MM.1S (cell line): ENCODE measurements around the gene ATCAY.
"Not testable (repeated sequence)": the region's sequence is repeated elsewhere in the genome, so short reads cannot be mapped to it uniquely, and the experiment has no call there.

Experiments
- DNase-seq: peaks from one replicate; pipeline ENCODE4 v3.0.0-alpha.2; 2015
- H2AFZ ChIP-seq: fragments of 300-600 bp; sonication (generic); 2 replicates; pipeline ENCODE4 v1.6.0; 2016; ENCODE audit warnings: antibody characterized with exemption, low read length
- H3F3A ChIP-seq: fragments of 300-600 bp; sonication (generic); 2 replicates; pipeline ENCODE4 v1.6.1; 2016; ENCODE audit warnings: mild to moderate bottlenecking, antibody characterized with exemption, low read length, moderate library complexity, mixed read lengths; ENCODE audit not compliant: insufficient read depth
- H3K27ac ChIP-seq: fragments of 300-600 bp; sonication (generic); 2 replicates; pipeline ENCODE4 v1.5.1; 2016; ENCODE audit warnings: mild to moderate bottlenecking, low read length
- H3K27me3 ChIP-seq: fragments of 300-600 bp; sonication (generic); replicated peaks from 2 replicates; pipeline ENCODE4 v1.6.0; 2016; ENCODE audit warnings: low read length; ENCODE audit not compliant: insufficient read depth
- H3K36me3 ChIP-seq: fragments of 300-600 bp; sonication (generic); replicated peaks from 2 replicates; pipeline ENCODE4 v1.6.1; 2016; ENCODE audit warnings: mild to moderate bottlenecking, low read length, mixed read lengths; ENCODE audit not compliant: insufficient read depth
- H3K4me1 ChIP-seq: fragments of 300-600 bp; sonication (generic); 2 replicates; pipeline ENCODE4 v1.6.1; 2016; ENCODE audit warnings: low read length, mixed read lengths
- H3K4me2 ChIP-seq: fragments of 300-600 bp; sonication (generic); 2 replicates; pipeline ENCODE4 v1.6.0; 2016; ENCODE audit warnings: low read depth, low read length
- H3K4me3 ChIP-seq: fragments of 300-600 bp; sonication (generic); 2 replicates; pipeline ENCODE4 v1.5.1; 2016; ENCODE audit warnings: low read length, mixed read lengths
- H3K79me2 ChIP-seq: fragments of 300-600 bp; sonication (generic); 2 replicates; pipeline ENCODE4 v1.6.1; 2016; ENCODE audit warnings: mixed run types, low read length, mixed read lengths
- H3K9ac ChIP-seq: fragments of 300-600 bp; sonication (generic); 2 replicates; pipeline ENCODE4 v1.6.1; 2016; ENCODE audit warnings: low read length, mixed read lengths
- H3K9me2 ChIP-seq: fragments of 300-600 bp; sonication (generic); replicated peaks from 2 replicates; pipeline ENCODE4 v1.6.1; 2016; ENCODE audit warnings: mild to moderate bottlenecking, low read length, mixed read lengths; ENCODE audit not compliant: insufficient read depth
- H3K9me3 ChIP-seq: fragments of 300-600 bp; sonication (generic); replicated peaks from 2 replicates; pipeline ENCODE4 v1.6.1; 2016; ENCODE audit warnings: mild to moderate bottlenecking, low read length, mixed read lengths; ENCODE audit not compliant: insufficient read depth
- H4K20me1 ChIP-seq: fragments of 300-600 bp; sonication (generic); 2 replicates; pipeline ENCODE4 v1.6.1; 2016; ENCODE audit warnings: mild to moderate bottlenecking, low read length, moderate library complexity, mixed read lengths; ENCODE audit not compliant: insufficient read depth
- CTCF ChIP-seq: fragments of 300-600 bp; sonication (generic); IDR thresholded peaks from 2 replicates; pipeline ENCODE4 v1.5.1; 2016; ENCODE audit warnings: antibody characterized with exemption, low read length, mixed read lengths
- EZH2 ChIP-seq: fragments of 300-600 bp; sonication (generic); optimal IDR thresholded peaks from 2 replicates; pipeline ENCODE3; 2017; ENCODE audit warnings: low read depth, mild to moderate bottlenecking, antibody characterized with exemption, low read length, mixed read lengths
- EZH2phosphoT487 ChIP-seq: fragments of 300-600 bp; sonication (generic); IDR thresholded peaks from 2 replicates; pipeline ENCODE4 v1.6.1; 2018; ENCODE audit warnings: antibody characterized with exemption, low read length

ATCAY gene

GRCh38 chr19:3949997-3950859, 69.7 kb downstream of the ATCAY start:
- no peak overlapping the region for H3K4me3 ChIP-seq
- no peaks in the 10 kb centered on the region for H3F3A ChIP-seq
- H3K36me3 ChIP-seq: no peaks in the 10 kb centered on the region
- no peak overlapping the region for H2AFZ ChIP-seq
- peaks cover 68% of the 10 kb centered on the region for H3K27me3 ChIP-seq
- no peak for TF ChIP-seq EZH2phosphoT487
- TF ChIP-seq EZH2: no peak
- no peak for TF ChIP-seq CTCF
- H3K4me2 ChIP-seq: no peak overlapping the region
- peaks cover 3% of the 10 kb centered on the region; the same call in 1 of the 2 replicates for H4K20me1 ChIP-seq
- H3K9me3 ChIP-seq: no peaks in the 10 kb centered on the region
- H3K4me1 ChIP-seq: no peaks in the 10 kb centered on the region
- H3K9me2 ChIP-seq: no peaks in the 10 kb centered on the region
- DNase-seq: no peak
- no peaks in the 10 kb centered on the region for H3K79me2 ChIP-seq
- H3K27ac ChIP-seq: no peak overlapping the region
- H3K9ac ChIP-seq: no peak overlapping the region

DNA sequence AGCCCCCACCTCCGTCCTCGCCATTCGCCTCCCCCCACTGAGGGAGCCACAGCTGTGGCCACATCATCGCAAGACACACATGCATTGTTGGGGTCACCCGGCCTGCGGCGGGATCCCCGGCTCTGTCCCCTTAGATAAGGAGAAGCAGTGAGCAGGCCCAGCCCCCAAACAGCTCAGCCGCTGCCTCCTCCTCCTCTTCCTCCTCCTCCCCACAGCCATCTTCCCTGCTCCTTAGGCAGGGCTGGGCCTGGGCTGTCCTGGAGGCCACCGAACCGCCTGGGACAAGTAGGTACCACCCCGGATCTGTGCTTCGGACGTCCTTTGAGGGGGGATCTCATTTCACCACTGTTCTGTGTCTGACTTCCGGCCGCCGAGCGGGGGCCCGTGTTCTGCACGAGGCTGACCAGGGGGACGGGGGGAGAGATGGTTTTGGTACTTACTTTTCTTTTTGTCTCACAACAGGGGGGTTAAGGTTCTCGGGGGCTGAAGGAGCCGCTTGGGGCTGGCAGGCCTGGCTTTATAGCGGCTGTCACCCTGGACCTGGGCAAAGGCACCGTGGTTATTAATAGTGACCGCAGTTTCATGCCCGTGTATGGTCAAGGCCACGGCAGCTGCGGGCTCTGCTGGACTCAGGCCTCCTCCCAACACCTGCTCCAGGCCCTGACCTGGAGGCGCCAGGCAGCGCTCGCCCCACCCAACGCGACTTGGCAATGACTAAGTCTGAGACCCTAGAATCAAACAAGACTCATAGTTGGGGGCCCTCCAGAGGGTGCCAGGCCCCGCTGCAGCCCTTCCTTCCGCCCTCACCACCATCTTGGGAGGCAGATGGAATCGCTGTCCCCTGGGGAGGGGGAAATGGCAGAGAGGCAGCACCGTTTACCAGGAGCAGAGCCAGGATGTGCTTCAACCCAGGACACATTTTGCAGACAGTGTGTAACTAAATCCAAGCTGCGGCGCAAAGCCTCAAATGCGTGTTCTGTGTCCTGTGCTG, 70.7 kb downstream of the ATCAY start:
- Histone ChIP-seq H3K9me3 (no peaks in the 10 kb centered on the region), H3K36me3 (no peaks in the 10 kb centered on the region), H3K4me1 (no peaks in the 10 kb centered on the region), H3K9ac (no peak overlapping the region), H2AFZ (no peak overlapping the region), H3K9me2 (no peaks in the 10 kb centered on the region), H3K4me3 (no peak overlapping the region), H3F3A (no peaks in the 10 kb centered on the region), H3K27ac (no peak overlapping the region), H3K79me2 (no peaks in the 10 kb centered on the region), H4K20me1 (peaks cover 3% of the 10 kb centered on the region; the same call in 1 of the 2 replicates), H3K4me2 (no peak overlapping the region), H3K27me3 (peaks cover 59% of the 10 kb centered on the region)
- no peak for TF ChIP-seq EZH2phosphoT487
- no peak for DNase-seq

GRCh38 chr19:3952755-3953276, 72.3 kb downstream of the ATCAY start:
- H3K79me2 ChIP-seq, H3K9ac ChIP-seq, H3K4me3 ChIP-seq, H2AFZ ChIP-seq, H3K9me2 ChIP-seq, H4K20me1 ChIP-seq, DNase-seq, H3K27ac ChIP-seq, H3K4me1 ChIP-seq, H3F3A ChIP-seq, H3K9me3 ChIP-seq, H3K4me2 ChIP-seq, H3K36me3 ChIP-seq: not testable (repeated sequence)
- peaks cover 42% of the 10 kb centered on the region for H3K27me3 ChIP-seq

DNA sequence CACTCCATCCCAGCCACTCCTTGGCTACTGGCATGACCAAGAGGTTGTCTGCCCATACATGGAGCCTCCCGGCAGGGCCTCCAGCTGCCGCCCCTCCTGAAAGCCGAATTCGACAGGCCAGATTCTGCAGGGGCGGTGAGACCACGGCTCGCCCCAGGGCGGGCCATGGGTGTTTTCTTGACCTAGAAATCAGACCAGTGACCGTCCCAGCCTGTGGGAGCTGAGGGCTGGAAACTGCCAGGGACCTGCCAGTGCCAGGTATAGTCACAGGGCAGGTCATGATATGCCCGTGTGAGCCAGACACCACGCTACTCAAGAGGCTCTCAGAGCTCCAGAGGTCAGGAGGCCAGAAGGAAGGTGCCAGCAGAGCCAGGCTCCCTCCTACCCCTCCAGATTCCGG, 73.6 kb downstream of the ATCAY start:
- H3K9me2 ChIP-seq: no peaks in the 10 kb centered on the region
- peaks cover 2% of the 10 kb centered on the region; the same call in 1 of the 2 replicates for H4K20me1 ChIP-seq
- H3K4me1 ChIP-seq: no peaks in the 10 kb centered on the region
- DNase-seq: no peak
- H3F3A ChIP-seq: no peaks in the 10 kb centered on the region
- H3K27me3 ChIP-seq: peaks cover 30% of the 10 kb centered on the region
- no peak overlapping the region for H3K4me3 ChIP-seq
- H3K79me2 ChIP-seq: no peaks in the 10 kb centered on the region
- no peak overlapping the region for H3K9ac ChIP-seq
- TF ChIP-seq EZH2phosphoT487 (no peak), EZH2 (no peak), CTCF (no peak)
- H2AFZ ChIP-seq: no peak overlapping the region
- no peak overlapping the region for H3K4me2 ChIP-seq
- H3K9me3 ChIP-seq: no peaks in the 10 kb centered on the region
- no peaks in the 10 kb centered on the region; the same call in 1 of the 2 replicates for H3K36me3 ChIP-seq
- H3K27ac ChIP-seq: no peak overlapping the region

- H3K27ac ChIP-seq, H4K20me1 ChIP-seq, DNase-seq, H3K4me1 ChIP-seq, H3K9ac ChIP-seq, H3F3A ChIP-seq, H2AFZ ChIP-seq, H3K79me2 ChIP-seq, H3K4me3 ChIP-seq, H3K9me2 ChIP-seq, H3K4me2 ChIP-seq, H3K9me3 ChIP-seq, H3K36me3 ChIP-seq: not testable (repeated sequence)
- H3K27me3 ChIP-seq: peaks cover 19% of the 10 kb centered on the region
Measured at GRCh38 chr19:3955276-3955675, 74.8 kb downstream of the ATCAY start.
